ENCODE data around the gene ATAD3C.
"Not testable (repeated sequence)": the region's sequence is repeated elsewhere in the genome, so short reads cannot be mapped to it uniquely, and the experiment has no call there.

ATAD3C gene

DNA sequence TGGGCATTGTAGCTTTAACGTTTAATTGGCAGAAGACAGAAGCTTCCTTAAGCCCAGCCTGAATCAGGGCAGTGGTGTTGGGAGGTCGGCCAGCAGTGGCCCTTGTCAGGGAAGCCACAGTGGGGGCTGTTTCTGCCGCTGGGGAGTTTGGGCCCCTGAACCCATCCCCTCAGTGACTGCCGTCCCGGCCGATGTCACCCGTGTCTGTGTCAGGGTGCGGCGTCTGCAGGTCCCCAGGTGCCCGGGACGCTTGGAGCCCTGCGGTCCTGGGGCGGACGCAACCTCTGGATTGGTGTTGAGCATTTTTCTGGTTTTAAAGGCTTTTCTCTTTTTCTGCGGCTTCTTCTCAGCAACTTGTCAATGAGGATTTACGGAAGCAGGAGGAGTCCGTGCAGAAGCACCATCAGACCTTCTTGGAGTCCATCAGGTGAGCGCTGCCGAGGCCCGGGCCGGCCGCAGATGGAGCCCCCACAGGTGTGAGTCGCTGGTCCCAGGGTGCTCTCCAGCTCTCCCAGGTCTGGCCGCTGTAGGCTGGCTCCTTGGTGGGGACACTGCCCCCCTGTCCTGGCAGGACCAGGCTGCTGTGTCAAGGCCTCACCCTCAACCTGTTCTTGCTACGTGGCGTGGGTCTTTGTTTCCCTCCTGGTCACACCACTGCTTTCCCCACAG is 2.3 kb downstream of the ATAD3C start:
- no peak for DNase-seq

- not testable (repeated sequence) for DNase-seq
These were observed 2.9 kb downstream of the ATAD3C start for GRCh38 chr1:1452365-1452739.

- DNase-seq, result no peak
These were observed 3.4 kb downstream of the ATAD3C start for GRCh38 chr1:1452882-1453281.

DNA sequence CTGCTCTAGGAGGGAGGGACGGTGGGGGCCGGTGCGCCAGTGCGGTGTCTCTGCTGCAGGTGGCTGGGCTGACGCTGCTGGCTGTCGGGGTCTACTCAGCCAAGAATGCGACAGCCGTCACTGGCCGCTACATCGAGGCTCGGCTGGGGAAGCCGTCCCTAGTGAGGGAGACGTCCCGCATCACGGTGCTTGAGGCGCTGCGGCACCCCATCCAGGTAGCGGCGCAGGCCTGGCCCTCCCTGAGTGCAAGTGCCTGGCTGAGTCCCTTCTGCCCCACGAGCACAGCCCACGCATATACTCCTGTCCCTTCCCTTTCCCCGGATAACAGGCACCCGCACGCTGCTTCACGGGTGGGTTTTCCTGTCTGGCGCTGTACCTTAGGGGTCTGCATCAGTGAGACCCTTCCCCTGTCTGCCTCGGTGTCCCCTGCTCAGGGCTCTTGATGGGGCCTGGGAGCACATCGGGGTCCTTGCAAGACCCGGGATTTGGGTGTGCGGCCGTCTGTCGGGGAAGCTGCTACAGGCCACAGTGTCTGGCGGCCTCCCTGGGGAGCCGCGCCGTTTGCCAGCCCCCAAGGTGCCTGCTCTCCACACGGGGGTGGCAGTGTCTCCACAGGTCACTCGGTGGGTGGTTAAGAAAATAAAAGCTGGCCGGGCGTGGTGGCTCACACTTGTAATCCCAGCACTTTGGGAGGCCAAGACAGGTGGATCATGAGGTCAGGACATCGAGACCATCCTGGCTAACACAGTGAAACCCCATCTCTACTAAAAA is 5.0 kb downstream of the ATAD3C start:
- DNase-seq, result not testable (repeated sequence)

DNA sequence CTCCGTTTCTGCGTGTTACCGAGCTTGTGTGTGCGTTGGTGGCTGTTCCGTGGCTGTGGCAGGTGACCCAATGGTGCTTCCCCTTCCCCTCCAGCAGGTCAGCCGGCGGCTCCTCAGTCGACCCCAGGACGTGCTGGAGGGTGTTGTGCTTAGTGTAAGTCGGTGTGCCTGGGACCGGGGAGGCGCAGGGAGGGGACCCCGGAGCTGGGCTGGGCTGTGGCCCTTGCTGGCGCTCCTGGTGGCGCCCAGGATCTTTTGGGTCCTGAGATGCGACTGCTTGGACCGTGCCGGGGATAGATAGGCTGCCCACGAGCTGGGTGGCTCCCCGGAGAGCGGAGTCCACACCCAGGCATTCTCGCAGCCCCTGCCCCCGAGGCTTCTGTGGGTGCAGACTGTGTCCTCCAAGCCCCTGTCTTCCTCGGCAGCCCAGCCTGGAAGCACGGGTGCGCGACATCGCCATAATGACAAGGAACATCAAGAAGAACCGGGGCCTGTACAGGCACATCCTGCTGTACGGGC is 5.9 kb downstream of the ATAD3C start:
- DNase-seq, result no peak

DNA sequence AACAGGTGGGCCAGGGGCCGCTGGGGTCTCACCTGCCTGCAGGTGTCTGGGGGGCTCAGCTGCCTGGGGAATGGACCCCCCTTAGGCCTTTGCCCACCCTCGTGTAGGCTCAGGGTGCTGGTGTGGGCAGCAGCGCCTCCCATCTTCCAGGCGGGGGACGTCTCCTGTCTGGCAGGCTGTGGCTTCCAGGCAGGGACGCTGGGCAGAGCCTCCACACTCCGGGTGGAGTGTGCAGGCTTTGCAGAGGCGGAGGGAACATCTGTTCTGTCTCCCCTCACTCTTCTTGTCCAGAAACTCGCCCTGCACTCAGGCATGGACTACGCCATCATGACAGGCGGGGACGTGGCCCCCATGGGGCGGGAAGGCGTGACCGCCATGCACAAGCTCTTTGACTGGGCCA is 6.4 kb downstream of the ATAD3C start:
- DNase-seq, result not testable (repeated sequence)

DNA sequence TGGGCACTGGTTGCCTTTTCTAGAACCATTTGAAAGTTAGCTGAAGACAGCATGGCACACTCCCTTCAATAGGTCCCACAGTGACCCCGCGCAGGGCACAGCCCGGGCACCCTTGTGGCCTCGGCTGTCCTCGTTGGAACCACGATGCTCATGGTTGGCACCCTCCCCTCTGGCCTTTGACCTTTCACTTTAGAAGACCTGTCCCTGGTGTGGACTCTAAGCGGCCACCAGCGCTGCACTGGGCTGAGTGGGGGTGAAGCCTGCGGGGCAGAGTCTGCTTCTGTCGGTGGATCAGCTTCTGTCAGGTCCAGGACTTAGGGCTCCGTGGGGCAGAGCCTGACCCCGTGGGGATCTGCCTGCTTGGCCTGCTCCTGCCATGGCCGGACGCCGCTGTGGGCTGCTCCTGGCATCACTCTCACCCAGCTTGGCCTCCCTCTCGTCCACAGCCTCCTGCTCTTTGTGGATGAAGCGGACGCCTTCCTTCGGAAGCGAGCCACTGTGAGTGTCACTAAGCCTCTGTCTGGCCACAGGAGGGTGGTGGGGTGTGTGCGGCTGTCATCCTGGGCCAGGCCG is 7.3 kb downstream of the ATAD3C start:
- not testable (repeated sequence) for DNase-seq

DNA sequence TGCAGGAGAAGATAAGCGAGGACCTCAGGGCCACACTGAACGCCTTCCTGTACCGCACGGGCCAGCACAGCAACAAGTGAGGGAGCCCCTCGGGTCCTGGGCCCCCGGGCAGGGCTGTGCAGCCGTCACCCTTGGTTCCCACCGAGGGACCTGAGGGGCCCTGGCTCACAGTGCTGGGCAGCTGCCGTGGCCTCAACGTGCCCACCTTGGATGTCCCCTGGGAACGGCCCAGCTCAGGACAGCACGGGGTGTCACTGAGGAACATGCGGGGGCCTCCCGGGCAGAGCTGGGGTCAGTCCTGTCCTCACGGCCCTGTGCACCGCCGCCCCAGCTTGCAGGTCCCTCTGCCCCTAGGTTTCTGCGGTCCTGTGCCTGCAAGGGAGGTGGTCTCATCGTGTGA is 9.7 kb downstream of the ATAD3C start:
- DNase-seq, result not testable (repeated sequence)

DNA sequence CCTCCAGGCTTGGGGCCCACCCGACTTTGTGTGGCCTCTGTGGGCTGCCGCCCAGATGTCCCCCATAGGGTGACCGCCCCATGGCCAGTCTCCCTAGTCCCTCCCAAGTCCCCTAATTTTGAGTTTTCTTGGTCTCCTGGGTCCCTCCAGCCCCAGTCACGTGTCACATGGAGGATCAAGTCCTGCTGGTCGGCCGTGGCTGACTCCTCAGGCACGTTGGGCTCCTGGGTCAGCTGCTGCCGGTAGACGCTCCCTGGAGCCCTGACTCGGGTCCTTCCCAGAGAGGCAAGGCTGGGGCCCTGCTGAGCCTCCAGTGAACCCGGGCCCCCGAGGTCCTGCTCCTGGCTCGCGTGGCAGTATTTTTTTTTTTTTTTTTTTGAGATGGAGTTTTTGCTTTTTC is 10.2 kb downstream of the ATAD3C start:
- DNase-seq, result not testable (repeated sequence)

DNA sequence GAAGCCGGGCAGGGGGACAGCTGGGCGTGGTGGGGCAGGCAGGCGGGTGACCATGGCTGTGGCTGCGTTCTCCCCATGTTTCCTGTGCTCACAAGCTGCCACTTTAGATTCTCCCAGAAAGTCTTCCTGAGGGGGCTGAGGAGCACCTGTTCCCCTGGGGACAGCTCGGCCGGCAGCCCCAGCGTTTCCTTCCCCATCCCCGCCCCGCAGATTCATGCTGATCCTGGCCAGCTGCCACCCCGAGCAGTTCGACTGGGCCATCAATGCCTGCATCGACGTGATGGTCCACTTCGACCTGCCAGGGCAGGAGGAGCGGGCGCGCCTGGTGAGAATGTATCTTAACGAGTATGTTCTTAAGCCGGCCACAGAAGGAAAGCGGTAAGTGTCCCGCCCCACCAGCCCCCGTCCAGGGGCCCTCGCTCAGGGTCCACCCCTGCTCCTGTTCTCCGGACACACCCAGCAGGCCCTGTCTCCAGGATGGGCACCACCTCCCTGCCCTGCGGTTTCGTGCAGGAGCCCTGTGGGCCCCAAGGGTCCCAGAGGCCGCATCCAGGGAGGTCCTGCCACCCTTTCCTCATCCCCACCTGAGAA is 11.1 kb downstream of the ATAD3C start:
- no peak for DNase-seq

- no peak for DNase-seq
These were observed 12.3 kb downstream of the ATAD3C start for GRCh38 chr1:1461721-1462317.

DNA sequence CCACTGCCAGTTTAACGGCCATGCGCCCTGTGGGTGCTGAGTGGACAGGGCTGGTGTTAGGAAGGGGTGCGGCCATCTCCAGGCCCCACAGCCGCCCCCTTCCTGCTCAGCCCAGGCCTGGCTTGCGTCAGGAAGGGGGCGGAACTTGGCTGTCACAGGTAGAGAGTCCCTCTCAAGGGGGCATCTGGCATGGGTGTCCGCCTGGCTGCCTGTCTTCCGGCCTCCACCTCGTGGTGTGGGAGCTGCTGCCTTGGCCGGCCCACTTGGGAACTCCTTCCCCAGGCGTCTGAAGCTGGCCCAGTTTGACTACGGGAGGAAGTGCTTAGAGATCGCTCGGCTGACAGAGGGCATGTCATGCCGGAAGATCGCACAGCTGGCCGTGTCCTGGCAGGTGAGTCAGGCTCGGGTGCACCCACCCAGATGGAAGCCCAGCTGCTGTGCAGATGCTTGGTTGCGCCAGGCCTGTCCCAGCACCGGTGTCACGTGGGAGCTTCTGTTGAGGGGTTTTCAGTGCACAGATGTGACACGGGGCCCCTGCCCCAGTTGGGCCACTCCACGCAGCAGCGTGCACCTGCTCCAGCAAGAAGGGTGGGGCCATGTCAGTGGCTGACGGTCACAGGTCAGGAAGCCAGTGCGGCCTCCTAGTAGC is 13.0 kb downstream of the ATAD3C start:
- no peak for DNase-seq

DNA sequence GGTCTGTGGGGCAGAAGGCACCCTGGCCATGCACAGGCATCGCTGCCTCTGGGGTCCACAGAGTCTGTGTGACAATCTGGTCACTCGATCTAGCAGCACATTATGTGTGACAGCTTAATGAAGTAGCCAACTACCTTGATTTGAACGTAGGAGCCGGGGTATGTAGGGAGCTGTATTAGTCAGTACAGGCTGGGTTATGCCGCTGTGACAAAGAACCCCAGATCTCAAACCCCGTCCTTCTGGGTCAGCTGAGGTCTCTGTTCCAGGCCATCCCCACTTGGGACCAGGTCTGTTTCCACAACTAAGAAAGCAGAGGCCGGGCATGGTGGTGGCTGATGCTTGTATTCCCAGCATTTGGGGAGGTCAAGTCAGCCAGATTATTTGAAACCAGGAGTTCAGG is 13.8 kb downstream of the ATAD3C start:
- DNase-seq, result no peak

DNA sequence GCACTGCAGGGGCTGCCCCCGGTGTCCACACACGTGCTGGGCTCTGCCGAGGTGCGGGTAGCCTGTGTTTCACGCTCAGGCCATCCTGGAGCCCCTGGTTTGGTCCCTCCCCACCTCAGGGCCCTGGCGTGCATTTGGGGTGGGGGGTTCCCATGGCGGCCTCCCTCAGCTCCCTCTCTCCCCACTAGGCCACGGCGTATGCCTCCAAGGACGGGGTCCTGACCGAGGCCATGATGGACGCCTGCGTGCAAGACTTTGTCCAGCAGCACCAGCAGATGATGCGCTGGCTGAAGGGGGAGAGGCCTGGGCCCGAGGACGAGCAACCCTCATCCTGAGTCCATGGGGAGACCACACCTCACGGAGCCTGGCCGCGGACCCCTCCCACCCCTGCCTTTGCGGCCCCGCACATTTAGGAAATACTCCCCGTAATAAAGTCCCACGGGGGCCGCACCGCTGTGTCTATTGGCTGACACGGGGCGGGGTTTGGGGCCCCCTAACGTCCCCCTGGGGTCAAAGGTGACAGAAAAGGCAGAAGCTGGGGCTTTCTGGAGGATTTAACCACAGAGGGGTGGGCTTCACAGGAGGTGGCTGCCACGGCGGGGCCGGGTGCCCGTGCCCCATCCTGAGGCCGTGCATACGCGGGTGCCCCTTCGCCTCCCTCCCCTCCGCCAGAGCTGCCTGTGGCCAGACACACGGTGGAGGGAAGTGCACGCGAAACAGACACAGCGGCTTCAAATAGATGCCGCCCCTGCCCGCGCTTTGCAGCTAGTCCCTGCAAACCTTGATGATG is 18.9 kb downstream of the ATAD3C start:
- DNase-seq, result not testable (repeated sequence)

- no peak for DNase-seq
These were observed 21.3 kb downstream of the ATAD3C start for GRCh38 chr1:1470626-1471388.

DNA sequence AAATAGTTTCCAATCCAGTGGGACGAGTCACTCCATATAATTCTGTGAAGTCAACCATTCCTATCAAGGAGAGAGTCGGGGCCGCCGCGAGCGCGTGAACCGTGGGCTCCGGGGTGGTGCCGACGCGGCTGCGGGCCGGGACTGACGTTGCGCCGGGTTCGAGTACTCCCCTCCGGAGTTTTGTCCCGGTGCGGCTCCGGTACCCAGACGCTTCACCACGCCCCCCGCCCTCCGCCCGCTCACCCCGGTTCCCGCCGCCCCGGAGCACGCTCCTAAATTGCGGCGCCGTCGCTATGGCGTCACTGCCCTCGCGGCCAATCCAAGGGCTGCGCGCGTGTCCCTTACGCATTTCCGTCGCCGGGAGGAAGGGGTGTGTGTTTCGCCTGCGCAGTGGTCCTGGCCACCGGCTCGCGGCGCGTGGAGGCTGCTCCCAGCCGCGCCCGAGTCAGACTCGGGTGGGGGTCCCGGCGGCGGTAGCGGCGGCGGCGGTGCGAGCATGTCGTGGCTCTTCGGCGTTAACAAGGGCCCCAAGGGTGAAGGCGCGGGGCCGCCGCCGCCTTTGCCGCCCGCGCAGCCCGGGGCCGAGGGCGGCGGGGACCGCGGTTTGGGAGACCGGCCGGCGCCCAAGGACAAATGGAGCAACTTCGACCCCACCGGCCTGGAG is 22.0 kb downstream of the ATAD3C start, which contains the start of gene ATAD3B:
Gene ATAD3B, plus strand, starts transcription at position 377 of the 664 bp plus-strand sequence. Its CDS starts 120 bp downstream, at position 497.
- DNase-seq, result peak; percentile 98

DNA sequence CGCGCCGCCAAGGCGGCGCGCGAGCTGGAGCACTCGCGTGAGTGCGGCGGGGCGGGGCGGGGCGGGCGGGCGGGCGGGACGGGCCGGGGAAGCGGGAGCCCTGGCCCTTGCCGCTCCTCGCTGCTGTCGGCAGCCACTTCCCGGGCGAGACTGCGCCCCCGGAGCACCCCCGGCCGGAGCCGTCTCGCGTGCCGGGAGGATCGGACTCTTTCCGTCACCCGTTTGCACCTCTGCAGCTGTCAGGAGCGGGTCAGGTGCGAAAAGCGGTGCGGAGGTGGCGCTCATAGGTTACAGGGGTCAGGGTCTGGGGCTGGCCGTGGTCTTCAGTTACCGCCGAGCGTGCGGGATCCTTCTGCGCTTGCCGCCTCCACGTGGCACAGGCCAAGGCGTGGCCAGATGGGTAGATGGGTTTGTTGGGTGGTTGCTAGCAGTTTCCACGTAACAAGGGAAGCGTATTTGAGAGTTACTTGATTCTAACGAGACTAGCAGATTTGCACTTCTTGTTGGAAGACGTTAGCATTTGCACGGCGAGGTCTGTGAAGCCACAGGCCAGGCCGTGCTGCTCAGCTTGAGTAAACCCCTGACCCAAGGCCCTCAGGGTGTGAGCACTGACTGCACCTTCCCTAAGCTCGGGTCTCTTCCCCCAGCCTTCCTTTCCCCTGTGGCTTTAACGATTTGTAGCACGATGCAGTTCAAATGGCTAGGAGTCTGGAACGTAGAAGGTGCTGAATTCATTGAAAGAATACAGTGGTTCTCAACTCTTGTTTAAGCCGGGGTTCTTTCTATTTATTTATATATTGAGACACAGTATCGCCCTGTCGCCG is 22.8 kb downstream of the ATAD3C start:
- peak; percentile 64 for DNase-seq

- DNase-seq, result not testable (repeated sequence)
These were observed 26.5 kb downstream of the ATAD3C start for GRCh38 chr1:1476011-1476410.

- DNase-seq, result no peak
These were observed 27.7 kb downstream of the ATAD3C start for GRCh38 chr1:1477206-1477605.

Data from activated CD8-positive, alpha-beta memory T cell treated with anti-CD3 and anti-CD28 coated beads, Interleukin-2, amount 50 U/mL, for 48 hours (primary cell).